Coronary artery (tissue), 2 donors: ENCODE results near the gene NXT1.
A peak's percentile ranks its signal among the peaks of the same experiment; 100 is the strongest.

Source experiments
- DNase-seq: peaks from one replicate; pipeline ENCODE4 v3.0.0-alpha.2; 2017; ENCODE audit warnings: low spot score
- H3K27ac ChIP-seq, 2 donors: fragments of 200-600 bp; sonication (generic); one replicate each; pipeline ENCODE4 v1.5.1; 2016 to 2019
- H3K4me3 ChIP-seq: fragments of 200-600 bp; sonication (generic); 2 replicates; pipeline ENCODE4 v1.5.1; 2016; ENCODE audit warnings: mild to moderate bottlenecking, moderate library complexity
- TF ChIP-seq, protein P1 (sequence below): fragments of 200-600 bp; sonication (generic); IDR thresholded peaks from one replicate; pipeline ENCODE4 v1.5.1; 2019; ENCODE audit warnings: antibody characterized with exemption

Gene NXT1

DNA sequence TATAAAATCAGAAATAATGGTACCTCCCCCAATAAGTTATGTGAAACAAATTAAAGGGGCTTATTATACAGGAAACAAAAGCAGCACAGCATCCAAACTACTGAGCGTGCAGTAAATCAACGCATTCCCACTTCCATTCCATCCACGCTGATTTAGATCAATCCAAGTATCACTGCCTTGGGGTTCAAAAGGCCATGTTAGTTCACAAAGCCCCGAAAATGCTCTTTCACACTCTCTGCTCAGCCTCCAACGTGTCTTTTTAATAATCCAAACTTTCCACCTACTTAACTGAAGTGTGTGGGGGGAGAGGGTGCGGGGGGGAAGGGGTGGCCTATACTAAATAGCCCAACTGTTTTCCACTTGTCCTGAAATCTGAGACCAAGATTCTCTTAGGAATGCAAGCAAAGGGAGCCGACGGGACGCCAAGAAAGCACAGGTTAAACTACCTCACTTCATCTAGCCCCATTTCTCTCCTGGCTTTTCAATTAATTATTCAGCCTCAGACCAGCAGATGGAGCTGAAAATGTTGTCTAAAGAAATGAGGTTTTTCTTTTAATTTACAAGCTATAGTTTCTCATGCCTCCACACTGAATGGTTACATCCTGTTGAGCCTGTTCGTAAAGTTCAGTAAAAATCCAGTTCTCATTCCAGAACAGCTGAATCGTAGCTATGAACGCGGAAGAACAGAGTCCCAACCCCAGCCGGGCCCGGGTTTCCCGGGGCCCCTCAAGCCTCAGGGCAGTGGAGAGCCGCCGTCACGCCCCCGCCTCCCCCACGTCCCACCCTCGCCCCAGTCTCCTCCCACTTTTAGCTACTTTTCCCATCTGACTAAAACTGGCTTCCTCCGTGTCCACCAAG is 1.0 kb upstream of the NXT1 start:
- TF ChIP-seq, protein P1, sequence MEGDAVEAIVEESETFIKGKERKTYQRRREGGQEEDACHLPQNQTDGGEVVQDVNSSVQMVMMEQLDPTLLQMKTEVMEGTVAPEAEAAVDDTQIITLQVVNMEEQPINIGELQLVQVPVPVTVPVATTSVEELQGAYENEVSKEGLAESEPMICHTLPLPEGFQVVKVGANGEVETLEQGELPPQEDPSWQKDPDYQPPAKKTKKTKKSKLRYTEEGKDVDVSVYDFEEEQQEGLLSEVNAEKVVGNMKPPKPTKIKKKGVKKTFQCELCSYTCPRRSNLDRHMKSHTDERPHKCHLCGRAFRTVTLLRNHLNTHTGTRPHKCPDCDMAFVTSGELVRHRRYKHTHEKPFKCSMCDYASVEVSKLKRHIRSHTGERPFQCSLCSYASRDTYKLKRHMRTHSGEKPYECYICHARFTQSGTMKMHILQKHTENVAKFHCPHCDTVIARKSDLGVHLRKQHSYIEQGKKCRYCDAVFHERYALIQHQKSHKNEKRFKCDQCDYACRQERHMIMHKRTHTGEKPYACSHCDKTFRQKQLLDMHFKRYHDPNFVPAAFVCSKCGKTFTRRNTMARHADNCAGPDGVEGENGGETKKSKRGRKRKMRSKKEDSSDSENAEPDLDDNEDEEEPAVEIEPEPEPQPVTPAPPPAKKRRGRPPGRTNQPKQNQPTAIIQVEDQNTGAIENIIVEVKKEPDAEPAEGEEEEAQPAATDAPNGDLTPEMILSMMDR: peak; percentile 29
- Histone ChIP-seq H3K27ac (peak overlapping the region; percentile 97 to 100), H3K4me3 (peak overlapping the region; percentile 95)
- no peak for DNase-seq

DNA sequence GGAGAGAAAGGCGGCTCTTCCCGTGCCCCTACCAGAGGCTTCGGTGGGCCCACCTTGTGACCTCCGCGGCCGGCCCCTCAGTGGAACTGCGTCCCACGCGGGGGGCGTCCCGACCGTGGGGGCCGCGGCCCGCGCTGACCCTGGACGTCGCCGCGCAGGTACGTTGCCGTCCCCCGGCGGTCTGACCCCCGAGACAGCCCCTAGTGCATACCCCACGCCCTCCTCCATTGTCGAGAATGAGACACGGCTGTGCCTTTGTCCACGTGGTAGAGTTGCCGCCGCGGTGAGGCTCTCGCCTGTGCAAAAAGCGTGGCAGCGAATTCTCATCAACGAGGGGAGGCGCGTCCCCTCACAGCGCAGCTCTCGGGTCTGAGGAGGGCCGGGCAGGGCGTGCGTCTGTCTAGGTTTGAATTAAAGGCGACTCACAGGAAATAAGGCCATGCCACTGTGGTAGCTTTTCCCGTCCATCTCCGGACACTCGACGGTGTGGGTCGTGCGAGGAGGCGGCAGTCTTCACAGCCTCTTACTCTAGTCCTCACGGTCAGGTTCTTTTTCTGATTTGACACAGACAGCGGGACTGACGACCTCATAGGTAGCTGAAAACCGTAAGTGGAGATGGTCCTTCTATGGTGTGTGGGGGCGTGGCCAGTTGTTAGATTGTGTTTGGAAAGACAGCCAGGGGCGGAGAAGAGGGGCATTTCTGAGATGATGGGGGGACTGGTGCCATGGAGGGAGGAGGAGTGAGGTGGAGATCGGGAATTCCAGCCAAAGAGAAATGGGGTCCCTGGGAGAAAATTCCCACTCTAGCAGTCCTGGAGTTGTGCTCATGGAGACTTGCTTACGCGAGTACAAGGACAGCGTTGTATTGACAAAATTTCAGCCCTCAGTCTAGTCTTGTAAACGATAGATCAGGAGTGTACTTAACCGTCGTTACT is 580 bp downstream of the NXT1 start:
- H3K27ac ChIP-seq: peak overlapping the region; percentile 97 to 100
- TF ChIP-seq, protein P1: no peak
- H3K4me3 ChIP-seq: peak overlapping the region; percentile 95
- peak; percentile 82 for DNase-seq

DNA sequence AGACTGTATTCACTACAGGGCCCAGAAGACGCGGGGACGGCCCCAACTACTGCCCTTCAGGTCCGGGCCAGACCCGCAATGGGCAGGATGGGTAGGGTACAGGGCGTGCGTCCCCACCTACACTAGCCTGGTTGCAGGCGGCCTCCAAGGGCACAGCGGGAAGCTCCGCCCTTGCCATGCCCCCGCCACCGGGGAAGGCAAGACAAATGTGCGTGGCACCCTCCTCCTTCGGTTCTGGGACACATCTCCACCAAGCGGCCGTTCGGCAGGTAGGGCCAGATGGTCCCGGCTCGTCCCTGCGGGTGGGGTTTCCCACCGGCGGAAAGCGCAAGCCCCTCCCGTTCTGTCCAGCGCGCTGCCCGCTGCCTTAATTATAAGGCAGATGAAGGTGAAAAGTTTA is 5.6 kb downstream of the NXT1 start:
- DNase-seq: no peak
- TF ChIP-seq, protein P1: no peak
- Histone ChIP-seq H3K4me3 (no peak overlapping the region), H3K27ac (no peak overlapping the region)

DNA sequence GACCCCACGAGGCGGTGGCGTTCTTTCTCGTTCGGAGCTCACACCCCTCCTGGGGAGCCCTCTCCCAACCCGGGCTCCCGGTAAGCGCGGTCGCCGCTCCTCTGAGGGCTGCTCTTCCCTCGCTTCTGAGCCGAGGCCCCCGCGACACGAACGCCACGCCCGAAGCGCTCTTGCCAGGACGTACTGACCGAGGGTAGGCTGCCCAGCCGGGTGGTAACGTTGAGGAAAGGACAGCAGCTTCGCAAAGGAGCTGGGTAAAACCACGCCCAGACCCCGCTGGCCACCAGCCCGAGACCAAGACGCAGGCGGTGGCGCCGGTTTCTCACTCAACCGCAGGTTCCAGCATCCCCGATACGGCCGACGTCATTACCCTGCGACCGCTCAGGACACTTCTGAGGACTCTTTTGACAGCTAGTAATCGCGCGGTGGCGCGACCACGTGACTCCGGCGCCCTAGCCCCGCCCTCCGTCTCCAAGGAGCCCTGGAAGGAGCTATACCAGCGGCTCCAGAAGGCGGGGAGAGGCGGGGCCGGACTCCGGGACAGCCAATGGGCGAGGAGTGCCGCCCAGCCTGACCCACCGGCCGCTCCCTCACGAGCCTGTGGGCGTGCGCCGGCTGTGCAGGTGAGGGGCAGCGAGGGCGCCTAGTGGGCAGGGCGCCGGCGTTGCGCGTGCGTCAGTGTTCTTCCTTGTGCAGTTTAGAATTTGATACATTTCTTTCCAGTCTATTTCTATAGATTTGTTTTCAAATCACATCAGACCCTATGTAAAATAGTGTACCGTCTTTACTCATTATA is 7.4 kb downstream of the NXT1 start:
- DNase-seq: peak; percentile 100
- TF ChIP-seq, protein P1: no peak
- Histone ChIP-seq H3K4me3 (peak overlapping the region; percentile 76), H3K27ac (peak overlapping the region; percentile 92 to 97)

DNA sequence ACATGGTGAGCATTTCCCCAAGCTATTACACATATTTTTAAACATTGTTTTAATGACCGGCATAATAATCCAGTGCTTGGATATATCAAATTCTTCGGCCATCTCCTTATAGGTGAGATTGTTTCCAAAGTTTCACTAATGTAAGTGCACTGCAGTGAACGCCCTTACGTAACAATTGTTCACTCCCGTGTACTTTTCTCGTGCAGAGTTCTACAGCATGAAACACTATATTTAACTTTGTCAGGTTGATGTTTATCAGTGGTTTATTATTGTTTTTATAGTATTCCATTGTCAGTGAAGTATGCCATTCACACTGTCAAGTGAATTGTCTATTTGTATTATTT is 7.9 kb downstream of the NXT1 start:
- no peak for DNase-seq
- Histone ChIP-seq H3K4me3 (peak overlapping the region; percentile 76), H3K27ac (peak overlapping the region; percentile 92 to 97)
- TF ChIP-seq, protein P1: no peak

DNA sequence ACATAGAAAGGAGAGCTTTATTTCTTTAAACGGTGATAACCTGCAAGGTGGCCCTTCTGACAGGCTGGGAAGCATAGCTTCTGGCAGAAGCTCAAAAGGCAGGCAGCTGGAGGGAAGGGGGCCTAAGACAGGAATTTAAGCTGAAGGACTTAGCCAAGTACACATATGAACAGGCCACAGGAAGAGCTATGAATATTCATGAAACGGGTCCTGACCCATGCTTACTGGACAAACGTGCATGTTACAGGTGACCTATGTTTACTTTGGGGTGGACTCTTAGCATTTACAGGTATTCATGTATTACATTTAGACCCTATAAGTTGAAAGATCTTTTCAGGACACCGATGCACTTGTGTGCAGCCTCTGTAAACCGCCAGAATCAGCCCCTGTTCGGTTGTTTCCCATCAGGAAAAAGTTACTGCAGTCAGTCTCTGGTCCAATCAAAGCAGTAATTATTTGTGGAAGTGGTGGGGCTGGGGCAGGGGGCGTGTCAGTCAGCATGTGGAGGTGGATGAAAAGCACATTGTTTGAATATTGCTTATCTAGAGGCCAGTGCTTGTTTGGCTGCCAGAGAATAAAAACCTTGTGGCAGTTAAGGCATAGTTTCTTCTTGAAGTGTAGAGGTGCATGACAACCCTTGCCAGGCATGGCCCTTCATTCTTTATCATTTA is 8.5 kb downstream of the NXT1 start:
- TF ChIP-seq, protein P1: no peak
- peak overlapping the region; percentile 92 to 97 for H3K27ac ChIP-seq
- no peak for DNase-seq
- no peak overlapping the region for H3K4me3 ChIP-seq
